Astrocyte (in vitro differentiated cells and primary cell): ENCODE data around the gene ADAP1. TPM values are rescaled to one million over a fixed set of nuclear protein-coding genes. Genes with fewer than 3 reads are reported as not detected.

Source experiments
- DNase-seq: peaks from one replicate; pipeline ENCODE4 v3.0.0-alpha.2; 2010; ENCODE audit warnings: low read depth
- FAIRE-seq: peaks from 2 replicates; lab custom pipeline; 2011; peaks lifted over from hg19 to GRCh38; lab: Jason Lieb, UNC
- H2AFZ ChIP-seq: 2 replicates; pipeline ENCODE4 v1.6.0; 2012; ENCODE audit warnings: low read depth, low read length, inconsistent platforms
- H3K27ac ChIP-seq: 2 replicates; pipeline ENCODE4 v1.5.1; 2011; ENCODE audit warnings: low read depth, low read length, inconsistent platforms
- H3K27me3 ChIP-seq: 2 replicates; pipeline ENCODE4 v1.6.0; 2011; ENCODE audit warnings: low read length, inconsistent platforms; ENCODE audit not compliant: insufficient read depth
- H3K36me3 ChIP-seq: 2 replicates; pipeline ENCODE4 v1.5.1; 2011; ENCODE audit warnings: low read length, inconsistent platforms; ENCODE audit not compliant: insufficient read depth
- H3K4me1 ChIP-seq: 2 replicates; pipeline ENCODE4 v1.5.1; 2011; ENCODE audit warnings: low read length, inconsistent platforms; ENCODE audit not compliant: insufficient read depth
- H3K4me2 ChIP-seq: 2 replicates; pipeline ENCODE4 v1.6.0; 2012; ENCODE audit warnings: low read length, inconsistent platforms
- H3K4me3 ChIP-seq: 2 replicates; pipeline ENCODE4 v1.5.1; 2011; ENCODE audit warnings: low read depth, mild to moderate bottlenecking, low read length, inconsistent platforms; ENCODE audit not compliant: insufficient read depth
- H3K79me2 ChIP-seq: 2 replicates; pipeline ENCODE4 v1.6.0; 2012; ENCODE audit warnings: mild to moderate bottlenecking, low read length, inconsistent platforms; ENCODE audit not compliant: insufficient read depth
- H3K9ac ChIP-seq: 2 replicates; pipeline ENCODE4 v1.6.0; 2012; ENCODE audit warnings: mild to moderate bottlenecking, low read length, inconsistent platforms
- H3K9me3 ChIP-seq: 2 replicates; pipeline ENCODE4 v1.5.1; 2012; ENCODE audit warnings: low read depth, mild to moderate bottlenecking, low read length, inconsistent platforms; ENCODE audit not compliant: insufficient read depth
- H4K20me1 ChIP-seq: 2 replicates; pipeline ENCODE4 v1.6.0; 2012; ENCODE audit warnings: low read length, inconsistent platforms; ENCODE audit not compliant: insufficient read depth
- H3K27ac Mint-ChIP-seq: one replicate; pipeline ENCODE4 v1.8.0; 2021; ENCODE audit warnings: mild to moderate bottlenecking, mixed read lengths; ENCODE audit not compliant: unreplicated experiment
- H3K27me3 Mint-ChIP-seq: one replicate; pipeline ENCODE4 v1.8.0; 2021; ENCODE audit warnings: low read depth, mixed read lengths; ENCODE audit not compliant: unreplicated experiment
- H3K36me3 Mint-ChIP-seq: one replicate; pipeline ENCODE4 v1.8.0; 2021; ENCODE audit warnings: low read depth, mixed read lengths; ENCODE audit not compliant: unreplicated experiment
- H3K4me1 Mint-ChIP-seq: one replicate; pipeline ENCODE4 v1.8.0; 2021; ENCODE audit warnings: low read depth, mixed read lengths; ENCODE audit not compliant: unreplicated experiment
- H3K4me3 Mint-ChIP-seq: one replicate; pipeline ENCODE4 v1.8.0; 2021; ENCODE audit warnings: mild to moderate bottlenecking, moderate library complexity, mixed read lengths; ENCODE audit not compliant: unreplicated experiment
- H3K9me3 Mint-ChIP-seq: one replicate; pipeline ENCODE4 v1.8.0; 2021; ENCODE audit warnings: mild to moderate bottlenecking, mixed read lengths; ENCODE audit not compliant: unreplicated experiment
- EZH2 ChIP-seq: IDR thresholded peaks from 2 replicates; pipeline ENCODE4 v1.6.1; 2012; ENCODE audit warnings: mild to moderate bottlenecking, low read length, inconsistent platforms; ENCODE audit not compliant: insufficient read depth
- total RNA-seq: library from RNA; stranded (reverse); gene quantifications from 2 replicates; pipeline ENCODE4 v1.2.1, GENCODE V29; 2021
- TF ChIP-seq, protein P1 (sequence below): IDR thresholded peaks from 2 replicates; pipeline ENCODE4 v1.5.1; 2011; ENCODE audit warnings: low read depth, mild to moderate bottlenecking, inconsistent platforms, low read length, moderate library complexity; ENCODE audit not compliant: insufficient read depth

ADAP1 gene
- total RNA-seq, 1 donor from 2014 or later = 4.8 TPM

DNA sequence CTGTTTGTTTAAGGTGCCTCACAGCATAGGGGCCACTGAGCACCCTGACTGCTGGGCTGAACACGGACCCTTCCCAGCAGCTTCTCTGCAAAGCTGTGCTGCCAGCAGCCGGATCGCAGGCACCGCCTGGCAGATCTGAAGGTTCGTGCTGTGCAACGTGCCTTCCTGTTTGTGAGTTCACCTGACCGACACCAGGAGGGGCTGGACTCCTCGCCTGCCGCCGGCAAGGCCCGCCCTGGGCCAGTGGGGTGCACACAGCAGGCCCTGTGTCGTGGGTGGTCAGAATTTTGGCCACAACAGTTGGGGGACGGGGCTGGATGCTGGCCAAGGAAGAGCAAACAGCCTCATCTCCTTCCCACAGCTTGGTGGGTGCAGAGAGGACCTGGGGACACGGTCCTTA is 41.1 kb upstream of the ADAP1 start:
- Histone ChIP-seq H3K27ac (no peak overlapping the region), H4K20me1 (peaks cover 4% of the 10 kb centered on the region), H3K9ac (no peak overlapping the region), H3K4me2 (no peak overlapping the region), H3K4me1 (peaks cover 3% of the 10 kb centered on the region), H3K27me3 (no peaks in the 10 kb centered on the region), H3K79me2 (no peaks in the 10 kb centered on the region), H3K9me3 (no peaks in the 10 kb centered on the region), H2AFZ (no peak overlapping the region), H3K36me3 (no peaks in the 10 kb centered on the region), H3K4me3 (no peak overlapping the region)
- H3K4me3 Mint-ChIP-seq = no peak overlapping the region
- no peak for FAIRE-seq
- TF ChIP-seq, protein P1, sequence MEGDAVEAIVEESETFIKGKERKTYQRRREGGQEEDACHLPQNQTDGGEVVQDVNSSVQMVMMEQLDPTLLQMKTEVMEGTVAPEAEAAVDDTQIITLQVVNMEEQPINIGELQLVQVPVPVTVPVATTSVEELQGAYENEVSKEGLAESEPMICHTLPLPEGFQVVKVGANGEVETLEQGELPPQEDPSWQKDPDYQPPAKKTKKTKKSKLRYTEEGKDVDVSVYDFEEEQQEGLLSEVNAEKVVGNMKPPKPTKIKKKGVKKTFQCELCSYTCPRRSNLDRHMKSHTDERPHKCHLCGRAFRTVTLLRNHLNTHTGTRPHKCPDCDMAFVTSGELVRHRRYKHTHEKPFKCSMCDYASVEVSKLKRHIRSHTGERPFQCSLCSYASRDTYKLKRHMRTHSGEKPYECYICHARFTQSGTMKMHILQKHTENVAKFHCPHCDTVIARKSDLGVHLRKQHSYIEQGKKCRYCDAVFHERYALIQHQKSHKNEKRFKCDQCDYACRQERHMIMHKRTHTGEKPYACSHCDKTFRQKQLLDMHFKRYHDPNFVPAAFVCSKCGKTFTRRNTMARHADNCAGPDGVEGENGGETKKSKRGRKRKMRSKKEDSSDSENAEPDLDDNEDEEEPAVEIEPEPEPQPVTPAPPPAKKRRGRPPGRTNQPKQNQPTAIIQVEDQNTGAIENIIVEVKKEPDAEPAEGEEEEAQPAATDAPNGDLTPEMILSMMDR = no peak
- TF ChIP-seq EZH2 = no peak
- no peak for DNase-seq
- peaks cover 5% of the 10 kb centered on the region for H3K4me1 Mint-ChIP-seq
- no peaks in the 10 kb centered on the region for H3K9me3 Mint-ChIP-seq
- H3K27me3 Mint-ChIP-seq = no peaks in the 10 kb centered on the region
- no peaks in the 10 kb centered on the region for H3K36me3 Mint-ChIP-seq
- H3K27ac Mint-ChIP-seq = no peak overlapping the region

DNA sequence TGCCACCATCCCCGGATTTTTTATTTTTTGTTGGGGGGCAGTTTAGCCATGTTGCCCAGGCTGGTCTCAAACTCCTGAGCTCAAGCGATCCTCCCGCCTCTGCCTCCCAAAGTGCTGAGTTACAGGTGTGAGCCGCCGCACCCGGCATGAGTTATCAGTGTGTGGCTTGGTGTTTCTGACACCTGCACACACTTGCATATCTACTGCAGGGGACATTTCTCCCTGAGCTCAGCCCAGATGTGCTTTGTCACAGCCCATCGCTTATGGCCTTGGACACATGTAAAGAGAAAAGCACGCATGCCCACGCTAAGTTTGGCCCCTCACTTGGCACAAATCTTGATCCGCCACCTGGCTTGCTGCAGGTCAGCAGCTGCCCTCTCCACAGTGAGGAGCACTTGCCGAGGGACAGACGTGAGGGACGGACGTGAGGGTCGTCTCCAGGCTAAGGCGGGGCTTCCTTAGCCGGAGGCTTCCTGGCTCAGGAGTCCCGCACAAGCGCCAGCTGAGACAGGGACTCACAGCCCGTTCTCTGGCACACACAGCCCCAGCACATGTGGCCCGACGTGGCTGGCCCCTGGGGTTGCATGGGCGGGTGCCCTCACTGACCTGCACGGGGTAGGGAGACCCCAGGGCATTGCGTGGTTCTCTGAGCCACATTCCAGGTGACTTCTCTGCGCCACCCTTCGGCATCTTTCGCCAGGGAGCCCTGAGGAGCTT is 40.3 kb upstream of the ADAP1 start:
- Histone ChIP-seq H4K20me1 (peaks cover 4% of the 10 kb centered on the region), H3K79me2 (no peaks in the 10 kb centered on the region), H3K36me3 (no peaks in the 10 kb centered on the region), H3K9ac (no peak overlapping the region), H3K4me3 (no peak overlapping the region), H2AFZ (no peak overlapping the region), H3K4me2 (no peak overlapping the region), H3K27ac (no peak overlapping the region), H3K9me3 (no peaks in the 10 kb centered on the region), H3K4me1 (peaks cover 3% of the 10 kb centered on the region), H3K27me3 (no peaks in the 10 kb centered on the region)
- Mint-ChIP-seq H3K36me3 (no peaks in the 10 kb centered on the region), H3K27ac (no peak overlapping the region), H3K9me3 (no peaks in the 10 kb centered on the region), H3K27me3 (no peaks in the 10 kb centered on the region), H3K4me3 (no peak overlapping the region), H3K4me1 (peaks cover 3% of the 10 kb centered on the region)
- DNase-seq (no peak), FAIRE-seq (no peak)
- TF ChIP-seq, protein P1 = no peak
